ENCODE data around the gene GSK3B. TPM values are rescaled to one million over a fixed set of nuclear protein-coding genes. Genes with fewer than 3 reads are reported as not detected.

Gene GSK3B
- polyA plus RNA-seq, 1 donor (not counting 4 experiments of a cell fraction or from before 2014, with no cell fraction given) = 73.3 TPM

- dilution Hi-C loops (cut with MboI; ENCODE audit: extremely low pct_ligation_motif_present, low sequenced_read_pairs) = no loop called here
- H3K4me2 ChIP-seq (ENCODE audit: control insufficient read depth, extremely low read depth, insufficient read depth, low read depth, low read length) = peak overlapping the region; percentile 93
- peak overlapping the region; percentile 100 for H3K9ac ChIP-seq (ENCODE audit: control insufficient read depth, extremely low read depth, insufficient read depth, low read length)
- H3K9me3 ChIP-seq (ENCODE audit: control insufficient read depth, low read depth, low read length) = no peaks in the 10 kb centered on the region
- H3K4me1 ChIP-seq (ENCODE audit: control insufficient read depth, extremely low read depth, insufficient read depth, low read length) = peaks cover 32% of the 10 kb centered on the region
- H3K79me2 ChIP-seq (ENCODE audit: control insufficient read depth, insufficient read depth, low read length) = peaks cover 59% of the 10 kb centered on the region
- no peak for TF ChIP-seq CTCF (optimal IDR thresholded peaks at IDR 0.05 in 1 of 3, IDR thresholded peaks at IDR 0.05 in 1 of 3, conservative IDR thresholded peaks at IDR 0.05 in 1 of 3; ENCODE audit: extremely low read depth in 1 of 3, insufficient read depth in 2 of 3, low read length in 3 of 3)
- no peak for TF ChIP-seq EZH2 (IDR thresholded peaks at IDR 0.05; ENCODE audit: low read length)
- H3K27ac ChIP-seq (ENCODE audit: control insufficient read depth, insufficient read depth, low read length) = peak overlapping the region; percentile 99
- peak overlapping the region; percentile 64 to 95 (median 90) for H3K4me3 ChIP-seq (ENCODE audit: control insufficient read depth in 2 of 3, extremely low read depth in 1 of 3, insufficient read depth in 2 of 3, low read depth in 1 of 3, low read length in 3 of 3)
- FAIRE-seq = peak; percentile 68
- DNase-seq (ENCODE audit: low read depth, low spot score) = no peak
- H3K36me3 ChIP-seq (ENCODE audit: control insufficient read depth in 2 of 2, extremely low read depth in 1 of 2, insufficient read depth in 2 of 2, low read length in 2 of 2) = no peaks in the 10 kb centered on the region
- no peaks in the 10 kb centered on the region for H3K9me1 ChIP-seq (ENCODE audit: control insufficient read depth, extremely low read depth, insufficient read depth, low read length)
- peaks cover 7% of the 10 kb centered on the region for H4K20me1 ChIP-seq (ENCODE audit: control insufficient read depth, extremely low read depth, insufficient read depth, low read length)
- H2AFZ ChIP-seq (ENCODE audit: control insufficient read depth, low read length) = peak overlapping the region; percentile 33
- H3K27me3 ChIP-seq (ENCODE audit: control insufficient read depth, extremely low read depth, insufficient read depth, low read length) = no peaks in the 10 kb centered on the region
These were observed 1.2 kb upstream of the GSK3B start for GRCh38 chr3:120095226-120095978.

- H3K4me1 ChIP-seq (ENCODE audit: control insufficient read depth, extremely low read depth, insufficient read depth, low read length) = peaks cover 29% of the 10 kb centered on the region
- no peak for TF ChIP-seq CTCF (optimal IDR thresholded peaks at IDR 0.05 in 1 of 3, IDR thresholded peaks at IDR 0.05 in 1 of 3, conservative IDR thresholded peaks at IDR 0.05 in 1 of 3; ENCODE audit: extremely low read depth in 1 of 3, insufficient read depth in 2 of 3, low read length in 3 of 3)
- TF ChIP-seq EZH2 (IDR thresholded peaks at IDR 0.05; ENCODE audit: low read length) = peak; percentile 60
These were observed 554 bp upstream of the GSK3B start for GRCh38 chr3:120094776-120095225.

More at GRCh38 chr3:120094776-120095225, 554 bp upstream of the GSK3B start:
- no peaks in the 10 kb centered on the region for H3K36me3 ChIP-seq (ENCODE audit: control insufficient read depth in 2 of 2, extremely low read depth in 1 of 2, insufficient read depth in 2 of 2, low read length in 2 of 2)
- H4K20me1 ChIP-seq (ENCODE audit: control insufficient read depth, extremely low read depth, insufficient read depth, low read length) = peaks cover 7% of the 10 kb centered on the region
- H3K9me3 ChIP-seq (ENCODE audit: control insufficient read depth, low read depth, low read length) = no peaks in the 10 kb centered on the region
- FAIRE-seq (peak; percentile 90), DNase-seq (ENCODE audit: low read depth, low spot score) (peak; percentile 97)
- H2AFZ ChIP-seq (ENCODE audit: control insufficient read depth, low read length) = no peak overlapping the region
- peak overlapping the region; percentile 99 for H3K27ac ChIP-seq (ENCODE audit: control insufficient read depth, insufficient read depth, low read length)
- H3K4me3 ChIP-seq (ENCODE audit: control insufficient read depth in 2 of 3, extremely low read depth in 1 of 3, insufficient read depth in 2 of 3, low read depth in 1 of 3, low read length in 3 of 3) = peak overlapping the region; percentile 64 to 95 (median 90)
- H3K79me2 ChIP-seq (ENCODE audit: control insufficient read depth, insufficient read depth, low read length) = peaks cover 62% of the 10 kb centered on the region
- H3K27me3 ChIP-seq (ENCODE audit: control insufficient read depth, extremely low read depth, insufficient read depth, low read length) = no peaks in the 10 kb centered on the region
- no peaks in the 10 kb centered on the region for H3K9me1 ChIP-seq (ENCODE audit: control insufficient read depth, extremely low read depth, insufficient read depth, low read length)
- H3K4me2 ChIP-seq (ENCODE audit: control insufficient read depth, extremely low read depth, insufficient read depth, low read depth, low read length) = peak overlapping the region; percentile 93
- H3K9ac ChIP-seq (ENCODE audit: control insufficient read depth, extremely low read depth, insufficient read depth, low read length) = peak overlapping the region; percentile 100
- dilution Hi-C loops (cut with MboI; ENCODE audit: extremely low pct_ligation_motif_present, low sequenced_read_pairs) = no loop called here
